DMS 273 treated with DMSO at 0.1 percent for 48 hours (cell line): ENCODE results near the gene MSH4.
"Not testable (repeated sequence)": the region's sequence is repeated elsewhere in the genome, so short reads cannot be mapped to it uniquely, and the experiment has no call there.

Experiments used
- DNase-seq: peaks from one replicate; lab custom pipeline; 2025; lab: John Stamatoyannopoulos, UW

The MSH4 gene

DNA sequence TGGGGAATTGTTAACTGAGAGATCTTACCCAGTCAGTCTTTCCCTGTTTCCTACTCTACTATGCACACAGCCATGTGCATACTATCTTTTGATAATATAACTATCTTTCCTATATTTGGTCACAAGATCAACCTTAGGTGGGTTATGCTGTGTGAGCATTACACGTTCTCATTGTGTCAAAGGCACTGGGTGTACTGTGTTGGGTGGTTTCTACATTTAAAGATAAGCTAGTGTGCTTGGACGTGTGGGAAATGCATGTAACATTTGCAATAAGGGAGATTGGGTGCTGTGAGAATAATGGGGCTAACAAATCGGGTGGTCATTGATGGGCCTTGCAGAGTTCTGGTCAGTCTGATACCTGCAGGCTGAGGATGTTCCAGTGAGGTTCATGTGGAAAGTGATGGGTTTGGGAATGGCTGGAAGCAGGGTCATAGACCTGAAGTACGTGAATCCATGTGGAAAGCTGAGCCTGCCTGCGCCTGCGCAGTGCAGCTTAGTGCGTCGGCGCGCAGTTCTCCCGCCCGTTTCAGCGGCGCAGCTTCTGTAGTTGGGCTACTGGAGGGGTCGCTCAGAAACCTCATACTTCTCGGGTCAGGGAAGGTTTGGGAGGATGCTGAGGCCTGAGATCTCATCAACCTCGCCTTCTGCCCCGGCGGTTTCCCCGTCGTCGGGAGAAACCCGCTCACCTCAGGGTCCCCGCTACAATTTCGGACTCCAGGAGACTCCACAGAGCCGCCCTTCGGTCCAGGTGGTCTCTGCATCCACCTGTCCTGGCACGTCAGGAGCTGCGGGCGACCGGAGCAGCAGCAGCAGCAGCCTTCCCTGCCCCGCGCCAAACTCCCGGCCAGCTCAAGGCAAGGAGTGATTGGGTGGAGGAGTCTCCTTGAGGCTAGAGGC, at the start of gene MSH4:
Gene MSH4 (plus strand): TSS at position 507 of the 897 bp plus-strand sequence. CDS start 104 bp downstream, at position 611.
- peak; percentile 52 for DNase-seq

DNA sequence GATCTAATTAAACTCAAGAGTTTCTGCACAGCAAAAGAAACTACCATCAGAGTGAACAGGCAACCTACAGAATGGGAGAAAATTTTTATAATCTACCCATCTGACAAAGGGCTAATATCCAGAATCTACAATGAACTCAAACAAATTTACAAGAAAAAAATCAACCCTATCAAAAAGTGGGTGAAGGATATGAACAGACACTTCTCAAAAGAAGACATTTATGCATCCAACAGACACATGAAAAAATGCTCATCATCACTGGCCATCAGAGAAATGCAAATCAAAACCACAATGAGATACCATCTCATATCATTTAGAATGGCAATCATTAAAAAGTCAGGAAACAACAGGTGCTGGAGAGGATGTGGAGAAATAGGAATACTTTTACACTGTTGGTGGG, 39.5 kb upstream of the MSH4 start:
- DNase-seq, result not testable (repeated sequence)

DNA sequence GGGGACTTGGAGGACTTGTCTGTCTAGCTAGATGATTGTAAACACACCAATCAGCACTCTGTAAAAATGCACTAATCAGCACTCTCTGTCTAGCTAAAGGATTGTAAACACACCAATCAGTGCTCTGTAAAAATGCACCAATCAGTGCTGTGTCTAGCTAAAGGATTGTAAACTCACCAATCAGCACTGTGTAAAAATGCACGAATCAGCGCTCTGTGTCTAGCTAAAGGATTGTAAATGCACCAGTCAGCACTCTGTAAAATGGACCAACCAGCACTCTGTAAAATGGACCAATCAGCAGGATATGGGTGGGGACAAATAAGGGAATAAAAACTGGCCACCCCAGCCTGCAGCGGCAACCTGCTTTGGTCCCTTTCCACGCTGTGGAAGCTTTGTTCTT, 38.1 kb upstream of the MSH4 start:
- DNase-seq, result not testable (repeated sequence)

DNA sequence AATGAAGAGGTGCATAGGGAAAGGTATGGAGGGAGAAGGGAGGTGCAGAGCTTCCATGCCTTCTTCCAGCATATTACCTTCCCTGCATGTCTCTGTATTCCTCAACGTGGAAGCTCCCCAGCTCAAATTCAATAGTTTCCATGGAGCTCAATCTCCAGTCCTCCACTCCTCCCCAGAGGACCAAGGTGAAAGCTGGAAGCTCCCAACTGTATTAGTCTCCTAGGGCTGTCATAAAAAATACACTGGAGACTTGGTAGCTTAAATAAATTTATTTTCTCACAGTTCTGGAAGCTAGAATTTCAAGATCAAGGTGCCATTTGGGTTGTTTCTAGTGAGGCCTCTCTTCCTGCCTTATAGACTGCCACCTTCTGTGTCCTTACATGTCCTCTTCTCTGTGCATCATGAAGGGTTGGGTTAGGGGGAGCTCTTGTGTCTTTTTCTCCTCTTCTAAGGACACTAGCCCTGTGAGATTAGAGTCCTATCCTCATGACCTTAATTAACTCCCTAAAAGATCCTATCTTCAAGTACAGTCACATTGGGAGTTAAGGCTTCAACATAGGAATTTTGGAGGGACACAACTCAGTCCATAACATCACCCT, 32.5 kb upstream of the MSH4 start:
- no peak for DNase-seq

DNA sequence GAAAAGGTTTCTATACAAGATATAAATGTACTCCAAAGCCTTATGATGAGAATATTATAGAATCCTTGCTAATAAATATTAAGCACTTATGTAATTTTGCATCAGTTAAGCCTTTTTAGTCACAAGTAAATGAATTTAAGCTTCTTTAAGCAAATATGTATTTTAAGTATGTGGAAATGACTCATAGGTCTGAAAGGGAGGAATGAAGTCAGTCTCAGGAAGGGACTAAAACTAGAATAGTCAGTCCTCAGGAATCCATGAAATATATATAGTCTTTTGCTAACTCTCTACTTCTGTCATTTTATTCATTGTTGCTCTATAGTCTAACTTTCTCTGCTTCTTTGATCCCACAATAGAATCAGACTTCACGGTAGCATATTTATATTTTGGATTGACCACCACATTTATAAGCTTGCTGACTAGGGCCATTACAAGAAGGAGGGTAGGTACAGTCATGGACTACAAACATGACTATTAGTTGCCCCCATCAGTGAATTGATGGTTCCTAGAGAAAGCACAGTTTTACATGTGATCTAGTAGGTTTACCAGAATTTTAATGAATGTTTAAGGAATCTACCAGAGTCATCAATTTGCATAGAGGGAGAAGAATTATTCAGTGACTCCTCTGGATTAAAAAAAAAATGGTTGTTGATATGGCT, 30.9 kb upstream of the MSH4 start:
- no peak for DNase-seq

DNA sequence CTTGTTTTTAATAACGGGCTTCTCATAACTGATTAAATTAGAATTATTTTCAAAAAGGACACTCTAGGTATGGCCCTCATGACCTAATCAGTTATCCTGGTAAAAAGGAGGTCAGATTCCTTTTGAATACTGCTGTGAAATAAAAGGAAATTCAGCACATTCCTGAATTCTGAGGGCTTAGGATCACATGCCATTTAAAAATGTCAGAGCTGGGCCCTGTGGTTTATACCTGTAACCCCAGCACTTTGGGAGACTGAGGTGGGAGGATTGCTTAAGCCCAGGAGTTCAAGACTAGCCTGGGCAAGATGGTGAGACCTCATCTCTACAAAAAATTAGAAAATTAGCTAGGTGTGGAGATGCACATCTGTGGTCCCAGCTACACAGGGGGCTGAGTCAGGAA, 28.7 kb upstream of the MSH4 start:
- DNase-seq, result no peak

DNA sequence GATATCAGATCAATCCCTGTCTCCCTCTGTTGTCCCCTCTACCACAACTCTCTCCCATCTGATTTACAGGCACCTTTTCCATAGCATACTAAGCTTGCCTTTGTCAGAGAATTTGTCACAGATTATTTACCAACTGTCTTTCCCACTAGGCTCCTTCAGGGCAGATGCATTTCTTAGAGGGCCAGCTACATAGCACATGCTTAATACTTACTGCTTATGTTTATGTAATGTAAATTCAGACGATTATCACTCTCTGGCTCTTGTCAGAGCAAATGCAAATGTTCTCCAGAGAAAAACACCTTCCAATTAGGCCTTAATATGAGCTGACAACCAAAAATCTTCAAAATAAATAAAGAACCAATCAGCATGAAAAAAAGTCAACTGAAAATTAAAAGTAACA, 25.9 kb upstream of the MSH4 start:
- no peak for DNase-seq

DNA sequence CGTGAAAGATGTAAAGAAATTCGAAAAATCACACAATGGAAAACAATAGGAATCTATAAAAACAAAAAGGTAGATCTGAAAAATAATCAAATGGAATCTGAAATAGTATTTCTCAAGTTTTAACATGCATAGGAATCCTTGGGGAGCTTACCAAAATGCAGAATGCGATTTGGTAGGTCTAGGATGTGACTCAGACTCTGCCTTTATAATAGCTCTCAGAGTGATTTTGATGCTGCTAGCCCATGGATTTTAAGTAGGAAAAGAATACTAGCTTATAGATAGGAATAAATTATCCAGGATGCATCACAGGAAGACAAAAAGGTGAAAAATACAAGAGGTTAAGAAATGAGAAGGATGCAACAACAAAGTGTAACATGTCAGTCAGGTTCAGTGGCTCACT, 24.7 kb upstream of the MSH4 start:
- no peak for DNase-seq

DNA sequence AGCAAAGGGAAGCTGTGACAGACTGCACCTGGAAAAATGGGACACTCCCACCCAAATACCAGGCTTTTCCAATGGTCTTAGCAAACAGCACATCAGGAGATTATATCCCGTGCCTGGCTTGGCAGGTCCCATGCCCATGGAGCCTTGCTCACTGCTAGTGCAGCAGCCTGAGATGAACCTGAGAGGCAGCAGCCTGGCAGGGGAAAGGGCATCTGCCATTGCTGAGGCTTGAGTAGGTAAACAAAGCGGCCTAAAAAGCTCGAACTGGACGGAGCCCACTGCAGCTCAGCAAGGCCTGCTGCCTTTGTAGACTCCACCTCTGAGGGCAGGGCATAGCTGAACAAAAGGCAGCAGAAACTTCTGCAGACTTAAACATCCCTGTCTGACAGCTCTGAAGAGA, 18.9 kb upstream of the MSH4 start:
- DNase-seq, result not testable (repeated sequence)

DNA sequence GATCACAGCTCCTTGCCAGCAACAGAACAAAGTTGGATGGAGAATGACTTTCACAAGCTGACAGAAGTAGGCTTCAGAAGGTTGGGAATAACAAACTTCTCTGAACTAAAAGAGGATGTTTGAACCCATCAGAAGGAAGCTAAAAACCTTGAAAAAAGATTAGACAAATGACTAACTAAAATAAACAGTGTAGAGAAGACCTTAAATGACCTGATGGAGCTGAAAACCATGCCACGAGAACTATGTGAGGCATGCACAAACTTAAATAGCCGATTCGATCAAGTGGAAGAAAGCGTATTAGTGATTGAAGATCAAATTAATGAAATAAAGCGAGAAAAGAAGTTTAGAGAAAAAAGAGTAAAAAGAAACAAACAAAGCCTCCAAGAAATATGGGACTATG, 18.0 kb upstream of the MSH4 start:
- DNase-seq, result not testable (repeated sequence)

DNA sequence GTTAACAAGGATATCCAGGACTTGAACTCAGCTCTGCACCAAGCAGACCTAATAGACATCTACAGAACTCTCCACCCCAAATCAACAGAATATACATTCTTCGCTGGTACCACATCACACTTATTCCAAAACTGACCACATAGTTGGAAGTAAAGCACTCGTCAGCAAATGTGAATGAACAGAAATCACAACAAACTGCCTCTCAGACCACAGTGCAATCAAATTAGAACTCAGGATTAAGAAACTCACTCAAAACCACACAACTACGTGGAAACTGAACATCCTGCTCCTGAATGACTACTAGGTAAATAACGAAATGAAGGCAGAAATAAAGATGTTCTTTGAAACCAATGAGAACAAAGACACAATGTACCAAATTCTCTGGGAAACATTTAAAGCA, 16.5 kb upstream of the MSH4 start:
- DNase-seq, result not testable (repeated sequence)

DNA sequence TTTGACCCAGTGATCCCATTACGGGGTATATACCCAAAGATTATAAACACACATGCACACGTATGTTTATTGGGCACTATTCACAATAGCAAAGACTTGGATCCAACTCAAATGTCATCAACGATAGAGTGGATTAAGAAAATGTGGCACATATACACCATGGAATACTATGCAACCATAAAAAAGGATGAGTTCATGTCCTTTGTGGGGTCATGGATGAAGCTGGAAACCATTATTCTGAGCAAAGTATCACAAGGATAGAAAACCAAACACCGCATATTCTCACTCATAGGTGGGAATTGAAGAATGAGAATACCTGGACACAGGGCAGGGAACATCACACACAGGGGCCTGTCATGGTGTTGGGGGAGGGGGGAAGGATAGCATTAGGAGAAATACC, 12.8 kb upstream of the MSH4 start:
- DNase-seq, result not testable (repeated sequence)

DNA sequence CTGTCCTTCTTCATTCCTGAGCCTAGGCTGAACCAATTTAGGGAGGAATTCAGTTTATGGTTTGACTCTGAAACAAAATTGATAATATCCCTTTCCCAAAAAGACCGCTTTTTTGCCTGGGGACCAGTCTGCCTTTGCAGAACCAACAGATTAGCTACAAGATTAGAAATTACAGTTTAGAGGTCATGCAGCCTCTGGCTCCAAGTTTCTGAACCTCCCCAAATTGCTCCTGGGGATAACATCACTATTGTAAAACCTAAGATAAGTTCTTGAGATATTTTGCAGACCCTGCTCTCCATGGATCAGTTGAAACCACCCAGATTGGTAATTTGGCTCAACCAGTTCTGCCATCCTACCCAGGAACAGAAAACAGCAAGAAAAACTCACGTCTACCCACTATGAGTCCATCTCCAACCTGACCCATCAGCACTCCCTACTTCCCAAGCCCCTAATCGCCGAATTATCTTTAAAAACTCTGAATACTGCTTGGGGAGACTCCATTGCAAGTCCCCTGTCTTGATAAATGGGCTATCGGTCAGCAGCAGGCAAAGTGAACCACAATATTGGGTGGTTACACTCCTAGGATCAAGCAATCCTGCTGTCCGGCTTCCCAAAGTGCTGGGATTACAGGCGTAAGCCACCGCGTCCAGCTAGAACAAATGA, 11.2 kb upstream of the MSH4 start:
- no peak for DNase-seq

DNA sequence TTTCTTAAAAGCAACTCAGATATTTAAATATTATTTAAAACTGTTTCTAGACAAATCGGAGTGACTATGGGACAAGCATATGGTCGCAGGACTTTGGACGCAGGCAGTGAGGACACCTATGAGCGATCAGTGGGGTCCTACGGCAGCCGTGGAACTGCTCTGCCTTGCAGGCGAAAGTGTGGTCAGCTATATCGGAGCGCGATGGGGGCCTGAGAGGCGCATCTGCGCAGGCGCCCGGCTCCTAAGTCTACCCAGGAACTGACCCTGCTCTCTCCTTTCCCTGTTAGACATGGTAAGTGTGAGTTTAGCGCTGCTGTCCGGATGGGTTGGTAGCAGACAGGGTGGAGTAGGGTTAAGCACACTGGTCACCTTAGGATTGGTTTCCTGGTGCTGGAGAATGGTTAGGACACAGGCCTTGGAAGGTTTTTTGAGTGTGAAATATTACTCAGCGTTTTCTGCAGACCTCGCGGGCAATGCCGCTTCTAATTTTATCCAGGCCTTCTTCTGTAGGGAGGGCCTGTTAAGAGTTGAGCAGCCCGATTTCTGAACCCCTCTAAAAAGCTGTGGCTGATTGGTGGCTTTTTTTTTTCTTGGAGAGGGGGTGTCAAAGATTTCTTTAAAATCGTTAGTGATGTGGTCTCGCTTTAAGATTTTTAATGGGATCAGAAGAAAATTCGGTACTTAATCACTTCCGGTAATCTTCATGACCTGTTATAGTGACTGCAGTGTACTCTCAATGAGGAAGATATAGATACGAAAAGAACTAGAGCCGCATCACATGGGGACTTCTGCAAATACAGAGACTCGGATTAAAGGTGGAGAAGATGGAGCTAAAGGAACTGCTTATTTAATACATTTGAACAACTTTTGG, 10.5 kb upstream of the MSH4 start, which contains the start of gene RABGGTB:
Gene RABGGTB (plus strand): TSS at position 274 of the 871 bp plus-strand sequence. CDS start 16 bp downstream, at position 290.
- DNase-seq, result peak; percentile 85

DNA sequence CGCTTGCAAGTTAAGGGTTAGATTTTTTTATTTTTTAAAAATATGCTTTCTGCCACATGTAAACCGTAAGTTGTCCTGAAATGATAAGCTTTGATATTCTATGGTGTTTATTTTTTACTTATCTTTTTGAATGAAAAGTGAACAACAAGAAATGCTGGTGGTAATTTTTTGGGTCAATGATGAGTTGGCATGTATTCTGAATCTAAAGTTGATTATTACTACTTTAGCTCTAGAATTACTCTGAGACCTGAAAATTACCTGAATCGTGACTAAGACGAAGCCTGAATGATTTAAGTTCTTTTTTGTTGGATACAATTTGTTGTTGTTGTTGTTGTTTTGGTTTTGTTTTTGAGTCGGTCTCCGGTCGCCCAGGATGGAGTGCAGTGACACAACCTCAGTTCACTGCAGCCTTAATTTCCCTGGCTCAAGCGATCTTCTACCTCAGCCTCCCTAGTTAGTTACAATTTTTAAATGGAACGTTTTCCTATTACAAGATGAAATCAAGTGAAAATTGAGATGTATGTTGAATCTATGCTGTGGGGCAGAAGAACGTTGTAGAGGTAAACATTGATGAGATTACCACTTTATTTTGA, 9.7 kb upstream of the MSH4 start:
- no peak for DNase-seq

DNA sequence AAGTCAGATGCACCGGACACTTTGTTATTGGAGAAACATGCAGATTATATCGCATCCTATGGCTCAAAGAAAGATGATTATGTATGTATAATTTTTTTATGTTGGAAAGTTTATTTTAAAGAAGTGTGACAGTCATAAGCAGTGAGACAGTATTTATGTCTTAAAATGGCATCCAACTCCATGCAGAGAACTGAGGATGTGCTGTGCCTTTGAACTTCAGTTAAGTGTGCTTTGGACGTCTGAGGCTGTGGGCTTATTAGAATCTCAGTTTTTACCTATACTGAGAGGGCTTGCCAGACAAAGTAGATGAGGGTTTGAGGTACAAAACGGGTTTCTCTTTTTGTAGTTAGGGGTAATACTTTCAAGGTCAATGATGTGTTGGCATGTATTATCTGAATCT, 9.2 kb upstream of the MSH4 start:
- no peak for DNase-seq

DNA sequence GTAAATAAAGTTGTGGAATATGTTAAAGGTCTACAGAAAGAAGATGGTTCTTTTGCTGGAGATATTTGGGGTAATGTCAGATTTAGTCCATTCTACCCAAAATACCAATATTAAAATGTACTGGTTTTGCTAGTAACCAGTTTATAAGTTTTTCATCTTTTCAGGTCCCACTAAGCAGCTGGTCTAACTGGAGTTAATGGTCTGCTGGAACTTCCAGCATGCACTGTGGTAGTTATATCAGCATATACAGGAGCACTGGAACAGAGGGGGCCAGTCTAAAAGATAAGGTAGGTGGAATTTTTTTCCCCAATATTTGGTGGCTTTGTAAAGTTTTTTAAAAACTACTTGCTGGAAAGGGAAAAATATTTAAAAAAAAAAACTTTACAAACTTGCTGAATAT, 6.7 kb upstream of the MSH4 start:
- DNase-seq, result no peak

DNA sequence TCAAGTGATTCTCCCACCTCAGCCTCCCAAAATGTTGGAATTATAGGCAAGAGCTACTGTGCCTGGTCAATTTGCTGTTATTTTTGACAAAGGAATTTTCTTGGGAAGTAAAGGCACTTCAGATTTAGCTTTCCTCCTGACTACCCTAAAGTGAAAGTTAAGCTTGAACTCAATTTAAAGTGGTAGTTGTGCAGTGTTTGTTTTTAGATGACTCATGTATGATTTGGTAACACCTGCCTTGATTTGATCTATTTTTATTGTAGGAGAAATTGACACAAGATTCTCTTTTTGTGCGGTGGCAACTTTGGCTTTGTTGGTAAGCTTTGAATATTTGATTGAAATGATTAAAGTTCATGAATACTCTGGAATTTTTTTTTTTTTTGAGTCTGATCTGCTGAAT, 5.7 kb upstream of the MSH4 start:
- DNase-seq, result no peak

DNA sequence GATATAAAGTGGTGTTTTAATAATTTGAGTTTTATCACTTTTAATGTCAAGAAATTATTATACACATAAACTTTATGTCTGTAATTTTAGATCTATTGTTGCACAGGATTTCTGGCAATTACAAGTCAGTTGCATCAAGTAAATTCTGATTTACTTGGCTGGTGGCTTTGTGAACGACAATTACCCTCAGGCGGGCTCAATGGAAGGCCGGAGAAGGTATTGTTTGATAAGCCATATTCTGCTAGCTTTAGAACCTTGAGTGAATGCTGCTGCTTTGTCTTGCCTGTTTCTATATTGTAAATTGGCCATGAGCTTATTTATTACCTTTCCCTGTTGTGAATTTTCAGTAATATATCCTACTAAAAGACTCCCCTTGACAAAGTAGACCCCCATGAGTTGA, 4.6 kb upstream of the MSH4 start:
- DNase-seq, result no peak

DNA sequence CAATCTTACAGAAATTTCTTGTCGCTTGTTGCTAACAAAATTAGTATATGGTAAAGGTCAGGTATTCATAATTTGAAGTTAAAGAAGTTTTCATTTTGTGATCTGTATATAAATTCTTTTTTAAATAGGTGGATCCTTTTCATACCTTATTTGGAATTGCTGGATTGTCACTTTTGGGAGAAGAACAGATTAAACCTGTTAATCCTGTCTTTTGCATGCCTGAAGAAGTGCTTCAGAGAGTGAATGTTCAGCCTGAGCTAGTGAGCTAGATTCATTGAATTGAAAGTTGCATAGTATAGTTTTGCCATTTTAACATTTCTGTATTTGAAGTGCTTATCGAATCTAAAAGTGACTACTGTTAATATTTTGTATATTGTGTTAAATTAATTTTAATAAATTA, 2.3 kb upstream of the MSH4 start:
- no peak for DNase-seq

DNA sequence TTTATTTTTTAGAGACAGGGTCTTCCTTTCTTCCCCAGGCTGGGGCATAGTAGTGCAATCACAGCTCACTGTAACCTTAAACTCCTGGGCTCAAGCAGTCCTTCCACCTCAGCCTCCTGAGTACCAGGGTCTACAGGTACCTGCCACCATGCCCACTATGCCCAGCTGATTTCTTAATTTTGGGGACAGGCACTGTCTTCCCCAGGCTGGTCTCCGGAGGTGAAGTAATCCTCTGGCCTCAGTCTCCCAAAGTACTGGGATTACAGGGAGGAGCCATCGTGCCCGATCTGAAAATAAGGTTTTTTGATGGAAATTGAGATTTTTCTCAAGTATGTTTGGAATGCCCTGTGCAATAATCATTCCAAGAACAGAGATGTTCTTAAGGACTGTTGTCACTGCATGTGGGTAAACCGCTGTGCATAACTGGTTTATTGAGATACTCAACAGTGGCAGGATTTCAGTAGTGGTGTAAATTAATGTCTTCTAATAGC, 934 bp upstream of the MSH4 start:
- DNase-seq, result no peak
